Astrocyte (in vitro differentiated cells and primary cell): ENCODE results near the gene IMMP2L.

Source experiments
- CTCF ChIP-seq: IDR thresholded peaks from 2 replicates; pipeline ENCODE4 v1.5.1; 2011; ENCODE audit warnings: low read depth, mild to moderate bottlenecking, inconsistent platforms, low read length, moderate library complexity; ENCODE audit not compliant: insufficient read depth
- EZH2 ChIP-seq: IDR thresholded peaks from 2 replicates; pipeline ENCODE4 v1.6.1; 2012; ENCODE audit warnings: mild to moderate bottlenecking, low read length, inconsistent platforms; ENCODE audit not compliant: insufficient read depth

- TF ChIP-seq CTCF (no peak), EZH2 (no peak)
Observed at GRCh38 chr7:110669410-110669809, 892.9 kb downstream of the IMMP2L start.
